ENCODE data around the gene EVL.

- TF ChIP-seq CTCF (IDR thresholded peaks at IDR 0.05) (no peak), POLR2A (IDR thresholded peaks at IDR 0.05) (no peak)
Observed at GRCh38 chr14:100038065-100038464, 27.2 kb upstream of the EVL start.
